T-helper 2 cell treated with Interferon-gamma antibody and Interleukin-4, amounts not matched to agents 100 ng/mL and 5 ng/mL, for 36 hours (primary cell): ENCODE measurements around the gene OR52K1. TPM values are rescaled to one million over a fixed set of nuclear protein-coding genes. Genes with fewer than 3 reads are reported as not detected.
"Not testable (repeated sequence)": the region's sequence is repeated elsewhere in the genome, so short reads cannot be mapped to it uniquely, and the experiment has no call there.

Experiments used
- intact Hi-C: fragments of 100-400 bp; cut with micrococcal nuclease; formaldehyde crosslinking; loops from one replicate; pipeline ENCODE4 v1.15.1; 2023
- total RNA-seq: library from RNA; stranded (reverse); gene quantifications from 2 replicates; pipeline ENCODE4 v1.2.3, GENCODE V29; 2022

OR52K1 gene
- total RNA-seq, 1 donor from 2014 or later: not detected

- intact Hi-C loops: not testable (repeated sequence)
These were observed 9.0 kb downstream of the OR52K1 start for GRCh38 chr11:4491405-4491804.

GRCh38 chr11:4491878-4492606 is 9.6 kb downstream of the OR52K1 start:
- intact Hi-C loops: no loop called here

GRCh38 chr11:4493480-4493818 is 11.0 kb downstream of the OR52K1 start:
- intact Hi-C loops: loop anchor here (1.0 kb wide), 1 partner anchor 306 kb away; no protein-coding TSS in a partner anchor

- intact Hi-C loops: no loop called here
These were observed 13.0 kb downstream of the OR52K1 start for GRCh38 chr11:4495487-4495886.

- intact Hi-C loops: no loop called here
These were observed 13.5 kb downstream of the OR52K1 start for GRCh38 chr11:4495986-4496385.

- intact Hi-C loops: no loop called here
These were observed 14.3 kb downstream of the OR52K1 start for GRCh38 chr11:4496557-4497248.

- intact Hi-C loops: no loop called here
These were observed 26.4 kb downstream of the OR52K1 start for GRCh38 chr11:4508886-4509285.

GRCh38 chr11:4511282-4512245 is 29.1 kb downstream of the OR52K1 start:
- intact Hi-C loops: no loop called here

GRCh38 chr11:4514196-4514595 is 31.8 kb downstream of the OR52K1 start:
- intact Hi-C loops: no loop called here

GRCh38 chr11:4522339-4522738 is 39.9 kb downstream of the OR52K1 start:
- intact Hi-C loops: no loop called here

- intact Hi-C loops: no loop called here
These were observed 40.3 kb downstream of the OR52K1 start for GRCh38 chr11:4522752-4523151.

- intact Hi-C loops: no loop called here
These were observed 41.2 kb downstream of the OR52K1 start for GRCh38 chr11:4523666-4524065.

GRCh38 chr11:4527926-4528325 is 45.5 kb downstream of the OR52K1 start:
- intact Hi-C loops: no loop called here

GRCh38 chr11:4531686-4532085 is 49.2 kb downstream of the OR52K1 start:
- intact Hi-C loops: not testable (repeated sequence)

- intact Hi-C loops: loop anchor here (1.0 kb wide), 1 partner anchor 352 kb away; no protein-coding TSS in a partner anchor
These were observed 57.3 kb downstream of the OR52K1 start for GRCh38 chr11:4539603-4540219.

- intact Hi-C loops: no loop called here
These were observed 58.6 kb downstream of the OR52K1 start for GRCh38 chr11:4541071-4541470.

Other genes starting within 250 kb of the OR52K1 start
- not detected in 2 replicates for gene OR52B4, start 114.3 kb upstream of the OR52K1 start, total RNA-seq
- gene TRIM21, start 88.9 kb upstream of the OR52K1 start, total RNA-seq: 58.3 and 63.3 TPM in 2 replicates
- not detected in 2 replicates for gene OR52K2, start 33.4 kb upstream of the OR52K1 start, total RNA-seq
- gene OR52M1, start 62.5 kb downstream of the OR52K1 start, total RNA-seq: not detected in 2 replicates
- gene OR52I2, start 99.1 kb downstream of the OR52K1 start, total RNA-seq: not detected in 2 replicates
- not detected in 2 replicates for gene OR52I1, start 111.4 kb downstream of the OR52K1 start, total RNA-seq
- gene TRIM68, start 125.6 kb downstream of the OR52K1 start, total RNA-seq: 10.9 and 12.9 TPM in 2 replicates
- gene OR51D1, start 154.8 kb downstream of the OR52K1 start, total RNA-seq: not detected in 2 replicates
- gene OR51E1, start 161.3 kb downstream of the OR52K1 start, total RNA-seq: not detected in 2 replicates
- not detected in 2 replicates for gene OR51E2, start 215.2 kb downstream of the OR52K1 start, total RNA-seq
- not detected in 2 replicates for gene MMP26, start 222.1 kb downstream of the OR52K1 start, total RNA-seq